ENCODE results near the gene ASAP2.

The ASAP2 gene

DNA sequence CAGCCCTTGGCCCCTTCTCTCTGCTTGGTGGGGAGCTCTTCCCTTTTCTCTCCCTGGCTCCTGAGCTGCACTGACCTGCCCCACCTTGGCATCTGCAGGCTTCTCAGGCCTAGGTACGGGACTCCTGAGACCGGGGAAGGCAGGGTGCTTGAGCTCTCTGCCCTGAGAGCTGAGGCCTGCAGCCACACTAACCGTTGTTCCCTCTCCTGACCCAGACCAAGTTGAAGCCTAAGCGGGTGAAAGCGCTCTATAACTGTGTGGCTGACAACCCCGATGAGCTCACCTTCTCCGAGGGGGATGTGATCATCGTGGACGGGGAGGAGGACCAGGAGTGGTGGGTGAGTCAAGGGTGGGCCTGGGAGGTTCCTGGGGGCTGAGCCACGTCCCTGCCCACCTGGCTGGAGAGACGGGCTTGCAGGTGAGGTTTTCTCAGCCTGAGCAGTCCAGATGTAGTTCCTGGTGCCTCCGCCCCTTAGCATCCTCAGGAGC is 194.5 kb downstream of the ASAP2 start:
- H3K4me3 ChIP-seq (ENCODE audit: low read depth, low read length) = no peak overlapping the region
- TF ChIP-seq, protein P1, sequence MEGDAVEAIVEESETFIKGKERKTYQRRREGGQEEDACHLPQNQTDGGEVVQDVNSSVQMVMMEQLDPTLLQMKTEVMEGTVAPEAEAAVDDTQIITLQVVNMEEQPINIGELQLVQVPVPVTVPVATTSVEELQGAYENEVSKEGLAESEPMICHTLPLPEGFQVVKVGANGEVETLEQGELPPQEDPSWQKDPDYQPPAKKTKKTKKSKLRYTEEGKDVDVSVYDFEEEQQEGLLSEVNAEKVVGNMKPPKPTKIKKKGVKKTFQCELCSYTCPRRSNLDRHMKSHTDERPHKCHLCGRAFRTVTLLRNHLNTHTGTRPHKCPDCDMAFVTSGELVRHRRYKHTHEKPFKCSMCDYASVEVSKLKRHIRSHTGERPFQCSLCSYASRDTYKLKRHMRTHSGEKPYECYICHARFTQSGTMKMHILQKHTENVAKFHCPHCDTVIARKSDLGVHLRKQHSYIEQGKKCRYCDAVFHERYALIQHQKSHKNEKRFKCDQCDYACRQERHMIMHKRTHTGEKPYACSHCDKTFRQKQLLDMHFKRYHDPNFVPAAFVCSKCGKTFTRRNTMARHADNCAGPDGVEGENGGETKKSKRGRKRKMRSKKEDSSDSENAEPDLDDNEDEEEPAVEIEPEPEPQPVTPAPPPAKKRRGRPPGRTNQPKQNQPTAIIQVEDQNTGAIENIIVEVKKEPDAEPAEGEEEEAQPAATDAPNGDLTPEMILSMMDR (IDR thresholded peaks at IDR 0.05; ENCODE audit: insufficient read depth, low read depth, low read length, missing control alignments) = no peak
- DNase-seq (ENCODE audit: low read depth) = no peak

GRCh38 chr2:9401646-9402371 is 195.2 kb downstream of the ASAP2 start:
- DNase-seq (ENCODE audit: low read depth) = no peak
- TF ChIP-seq, protein P1 (IDR thresholded peaks at IDR 0.05; ENCODE audit: insufficient read depth, low read depth, low read length, missing control alignments) = no peak
- H3K4me3 ChIP-seq (ENCODE audit: low read depth, low read length) = no peak overlapping the region

DNA sequence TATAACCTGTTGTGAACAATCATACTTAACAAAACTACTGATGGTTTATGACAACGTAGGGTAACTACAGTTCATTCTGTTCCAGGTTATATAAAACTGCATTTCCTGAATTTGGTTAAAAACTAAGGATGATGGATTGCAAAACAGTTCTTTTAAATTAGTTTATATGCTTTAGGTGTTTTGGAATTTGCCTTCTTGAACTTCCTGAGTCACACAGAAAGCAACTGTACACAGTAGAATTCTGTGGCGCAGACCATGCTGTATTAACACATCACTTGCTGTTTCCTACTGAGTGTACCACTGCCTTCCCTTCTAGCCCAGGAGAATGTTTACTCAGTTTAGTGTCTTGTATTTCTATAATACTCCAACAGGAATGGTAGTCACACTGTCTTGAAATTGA is 197.3 kb downstream of the ASAP2 start:
- no peak for DNase-seq (ENCODE audit: low read depth)
- H3K4me3 ChIP-seq (ENCODE audit: low read depth, low read length) = no peak overlapping the region
- TF ChIP-seq, protein P1 (IDR thresholded peaks at IDR 0.05; ENCODE audit: insufficient read depth, low read depth, low read length, missing control alignments) = no peak

DNA sequence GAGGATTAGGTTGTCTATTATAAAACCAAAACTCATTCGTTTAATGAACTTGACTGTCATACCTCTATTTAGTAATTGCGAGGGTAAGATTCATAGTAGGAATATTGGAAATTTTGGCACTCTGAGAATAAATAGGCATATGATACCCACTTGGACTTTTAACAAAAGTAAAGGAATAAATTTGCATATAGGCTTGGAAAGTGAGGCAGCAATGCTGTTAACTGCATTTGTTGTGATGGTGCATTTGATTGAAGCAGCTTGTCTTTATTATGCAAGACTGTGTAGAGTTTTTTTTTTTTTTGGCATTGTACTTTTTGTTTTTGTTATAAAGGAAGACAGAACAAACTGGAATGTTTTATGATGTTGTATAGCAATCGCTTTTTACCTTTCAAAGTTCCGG is 197.8 kb downstream of the ASAP2 start:
- TF ChIP-seq, protein P1 (IDR thresholded peaks at IDR 0.05; ENCODE audit: insufficient read depth, low read depth, low read length, missing control alignments) = no peak
- DNase-seq (ENCODE audit: low read depth) = no peak
- no peak overlapping the region for H3K4me3 ChIP-seq (ENCODE audit: low read depth, low read length)

DNA sequence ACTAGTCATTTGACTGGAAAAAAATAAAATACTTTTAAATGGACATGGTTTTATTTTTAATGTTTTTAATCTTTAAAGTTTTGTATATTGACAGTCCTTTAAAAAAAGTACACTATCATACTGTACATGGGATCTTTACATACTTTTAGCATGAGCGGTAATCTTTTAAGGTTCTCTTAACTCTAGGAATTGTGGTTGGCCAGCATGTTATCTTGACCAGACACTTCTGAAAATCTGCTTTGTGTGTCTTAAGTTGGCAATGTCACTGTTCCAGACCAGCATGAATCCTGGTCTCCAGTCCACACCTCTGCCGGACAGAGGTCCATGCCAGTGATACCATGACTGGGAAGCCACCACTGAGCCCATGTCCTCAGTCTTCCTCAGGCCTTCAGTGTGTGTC is 199.0 kb downstream of the ASAP2 start:
- DNase-seq (ENCODE audit: low read depth) = no peak
- TF ChIP-seq, protein P1 (IDR thresholded peaks at IDR 0.05; ENCODE audit: insufficient read depth, low read depth, low read length, missing control alignments) = no peak
- H3K4me3 ChIP-seq (ENCODE audit: low read depth, low read length) = no peak overlapping the region

- no peak for DNase-seq (ENCODE audit: low read depth)
- TF ChIP-seq, protein P1 (IDR thresholded peaks at IDR 0.05; ENCODE audit: insufficient read depth, low read depth, low read length, missing control alignments) = no peak
- no peak overlapping the region for H3K4me3 ChIP-seq (ENCODE audit: low read depth, low read length)
Measured at GRCh38 chr2:9406529-9407362, 200.1 kb downstream of the ASAP2 start.
